HepG2 (cell line): ENCODE results near the gene LTA4H. TPM values are rescaled to one million over a fixed set of nuclear protein-coding genes. Genes with fewer than 3 reads are reported as not detected.

Experiments
- ATAC-seq: fragments of 200-7000 bp; cut with Tn5 transposase; 3 replicates; pipeline ENCODE4 v1.9.1; 2020; ENCODE audit warnings: mild to moderate bottlenecking, moderate library complexity
- BruUV-seq: library from RNA; stranded (reverse); fragments of 400-500 nt; replicated peaks from 2 replicates; lab custom pipeline; 2021; lab: Mats Ljungman, UMichigan
- CTCF ChIA-PET: fragments of 300-600 bp; formaldehyde crosslinking; extraction: SDS; loops from one replicate; lab custom pipeline; 2021; ENCODE audit warnings: low total read pairs, inconsistent platforms, low intra/inter-chr PET ratio; lab: Yijun Ruan, JAX
- POLR2A ChIA-PET: fragments of 350-600 bp; sonication (Branson Sonifier 250); formaldehyde crosslinking; loops from one replicate; lab custom pipeline; 2020; ENCODE audit warnings: antibody characterized with exemption, inconsistent platforms; lab: Yijun Ruan, JAX
- DNase-seq: peaks from one replicate; pipeline ENCODE4 v3.0.0-alpha.2; 2015; ENCODE audit warnings: low spot score
- FAIRE-seq: peaks from 3 replicates; lab custom pipeline; 2011; peaks lifted over from hg19 to GRCh38; lab: Jason Lieb, UNC
- H2AFZ ChIP-seq: one replicate; pipeline ENCODE4 v1.6.1; 2011; ENCODE audit warnings: low read length, inconsistent platforms
- H3K27ac ChIP-seq: fragments of 300-600 bp; 3 replicates; pipeline ENCODE4 v1.8.0; 2011; ENCODE audit warnings: mixed run types, mild to moderate bottlenecking, mixed read lengths, low read length, inconsistent platforms; ENCODE audit not compliant: insufficient read depth; ENCODE audit errors: extremely low read length
- H3K27me3 ChIP-seq, 2 experiments: fragments of 200-600 bp in 1 of 2; 2 replicates in 1 of 2; 3 replicates in 1 of 2; pipeline versions ENCODE4 v1.6.0 to v1.8.0; 2011; ENCODE audit warnings: low read length in 2 of 2, mild to moderate bottlenecking in 2 of 2, moderate library complexity in 2 of 2, inconsistent platforms in 1 of 2; ENCODE audit not compliant: insufficient read depth in 2 of 2, control insufficient read depth in 1 of 2
- H3K36me3 ChIP-seq, 2 experiments: fragments of 200-600 bp in 1 of 2; replicated peaks in 1 of 2; 2 replicates in 1 of 2; 3 replicates in 1 of 2; pipeline versions ENCODE4 v1.5.1 to v1.8.0; 2011; ENCODE audit warnings: low read length in 2 of 2, inconsistent platforms in 1 of 2; ENCODE audit not compliant: insufficient read depth in 2 of 2, control insufficient read depth in 1 of 2
- H3K4me1 ChIP-seq: 2 replicates; pipeline ENCODE4 v1.5.1; 2012; ENCODE audit warnings: low read length, inconsistent platforms; ENCODE audit not compliant: insufficient read depth
- H3K4me2 ChIP-seq: 2 replicates; pipeline ENCODE4 v1.6.0; 2011; ENCODE audit warnings: low read depth, low read length, inconsistent platforms
- H3K4me3 ChIP-seq, 3 experiments: fragments of 200-600 bp in 1 of 3; sonication (generic), shearing (Covaris generic) in 1 of 3; replicated peaks in 1 of 3; 2 replicates each; pipeline ENCODE4 v1.5.1; 2011 to 2016; ENCODE audit warnings: low read length in 3 of 3, inconsistent platforms in 2 of 3, low read depth in 2 of 3, mild to moderate bottlenecking in 2 of 3, control low read depth in 1 of 3, mixed read lengths in 1 of 3; ENCODE audit not compliant: insufficient read depth in 1 of 3
- H3K79me2 ChIP-seq: one replicate; pipeline ENCODE4 v1.6.1; 2011; ENCODE audit warnings: low read length, inconsistent platforms; ENCODE audit not compliant: insufficient read depth
- H3K9ac ChIP-seq: 2 replicates; pipeline ENCODE4 v1.6.0; 2011; ENCODE audit warnings: mild to moderate bottlenecking, low read depth, low read length, inconsistent platforms; ENCODE audit not compliant: insufficient read depth
- H3K9me3 ChIP-seq: 2 replicates; pipeline ENCODE4 v1.5.1; 2012; ENCODE audit warnings: mild to moderate bottlenecking, low read length
- H4K20me1 ChIP-seq: 2 replicates; pipeline ENCODE4 v1.6.0; 2011; ENCODE audit warnings: inconsistent platforms, mild to moderate bottlenecking, low read length, moderate library complexity; ENCODE audit not compliant: insufficient read depth
- ATF1 ChIP-seq: IDR thresholded peaks from 2 replicates; pipeline ENCODE4 v1.6.1; 2016; ENCODE audit warnings: mild to moderate bottlenecking, control low read depth
- GATA4 ChIP-seq: sonication (generic); IDR thresholded peaks from 2 replicates; pipeline ENCODE4 v1.6.1; 2016; ENCODE audit warnings: antibody characterized with exemption, low read depth, borderline replicate concordance
- HMG20B ChIP-seq: conservative IDR thresholded peaks from 2 replicates; pipeline ENCODE4 v1.6.1; 2016; ENCODE audit warnings: missing genetic modification reagents, missing compliant biosample characterization
- IKZF1 ChIP-seq: fragments of 450-650 bp; IDR thresholded peaks from 2 replicates; pipeline ENCODE4 v1.7.1; 2016
- KLF16 ChIP-seq, 2 experiments: sonication (generic) in 1 of 2; formaldehyde crosslinking in 1 of 2; IDR thresholded peaks; 2 replicates each; pipeline versions ENCODE4 v1.6.1 to v1.8.0; 2016 to 2023; ENCODE audit warnings: missing genetic modification reagents in 2 of 2, missing compliant biosample characterization in 1 of 2
- MLX ChIP-seq: IDR thresholded peaks from 2 replicates; pipeline ENCODE4 v1.6.1; 2016
- MTERF4 ChIP-seq: sonication (generic); formaldehyde crosslinking; IDR thresholded peaks from 2 replicates; pipeline ENCODE4 v1.8.0; 2023; ENCODE audit warnings: mild to moderate bottlenecking, missing genetic modification reagents
- NCOR1 ChIP-seq: fragments of 200-600 bp; sonication (generic); IDR thresholded peaks from 2 replicates; pipeline ENCODE4 v1.7.0; 2017; ENCODE audit warnings: antibody characterized with exemption, low read length, borderline replicate concordance
- SALL2 ChIP-seq: sonication (generic); formaldehyde crosslinking; IDR thresholded peaks from 2 replicates; pipeline ENCODE4 v1.8.1; 2023; ENCODE audit warnings: mild to moderate bottlenecking, missing genetic modification reagents, inconsistent platforms
- TMF1 ChIP-seq: sonication (generic); formaldehyde crosslinking; IDR thresholded peaks from 2 replicates; pipeline ENCODE4 v1.8.1; 2022; ENCODE audit warnings: low read depth, missing genetic modification reagents
- ZNF207 ChIP-seq: fragments of 450-650 bp; IDR thresholded peaks from 2 replicates; pipeline ENCODE4 v1.6.1; 2016; ENCODE audit warnings: antibody characterized with exemption, borderline replicate concordance
- ZNF253 ChIP-seq: sonication (generic); formaldehyde crosslinking; IDR thresholded peaks from 2 replicates; pipeline ENCODE4 v1.8.0; 2022; ENCODE audit warnings: mild to moderate bottlenecking, missing genetic modification reagents, borderline replicate concordance
- ZNF460 ChIP-seq: sonication (generic); formaldehyde crosslinking; IDR thresholded peaks from 2 replicates; pipeline ENCODE4 v1.5.1; 2020; ENCODE audit warnings: missing genetic modification reagents, mild to moderate bottlenecking, borderline replicate concordance
- ZNF564 ChIP-seq: sonication (generic); formaldehyde crosslinking; IDR thresholded peaks from 2 replicates; pipeline ENCODE4 v1.8.1; 2023; ENCODE audit warnings: mild to moderate bottlenecking, missing genetic modification reagents
- WGBS: methylation state at CpG from one replicate; pipeline ENCODE4 v1.1.6; 2017; ENCODE audit warnings: low lambda C conversion rate; 5-methylcytosine and 5-hydroxymethylcytosine counted together
- in situ Hi-C: cut with HindIII; loops from 2 replicates; pipeline ENCODE4 v1.10.0; 2017; ENCODE audit warnings: low pct_unique_long_range_greater_than_20kb; ENCODE audit not compliant: extremely low pct_ligation_motif_present
- intact Hi-C: fragments of 100-400 bp; cut with micrococcal nuclease; formaldehyde crosslinking; loops from one replicate; pipeline ENCODE4 v1.10.0; 2022; ENCODE audit not compliant: unreplicated experiment
- polyA plus RNA-seq, 8 experiments: library from polyadenylated mRNA; depleted of rRNA in 3 of 8; stranded (reverse) in 7 of 8; unstranded in 1 of 8; fragments of >200 nt; fragmentation: Illumina TruSeq in 4 of 8; extraction: Trizol in 4 of 8; gene quantifications; 2 replicates each; pipeline versions ENCODE4 v1.2.1 to v1.2.3, GENCODE V29; 2011 to 2016; ENCODE audit warnings: low read depth in 4 of 8, missing spikeins in 1 of 8, mixed read lengths in 1 of 8; ENCODE audit not compliant: insufficient read depth in 1 of 8
- total RNA-seq, 5 experiments: library from RNA; depleted of rRNA; stranded (reverse); fragments of >200 nt; fragmentation: Illumina TruSeq; extraction: Trizol; gene quantifications; 2 replicates each; pipeline ENCODE4 v1.2.3, GENCODE V29; 2016; ENCODE audit warnings: low read depth in 1 of 5

LTA4H gene
- total and polyA plus RNA-seq, 2 of the 13 experiments (the other 11 are each of a cell fraction or from before 2014, with no cell fraction given) = 87.5 to 90.4 TPM

- Histone ChIP-seq H3K4me3 (no peak overlapping the region), H3K9ac (no peak overlapping the region), H3K4me2 (no peak overlapping the region), H4K20me1 (no peaks in the 10 kb centered on the region), H3K27me3 (peaks cover 0 to 13% of the 10 kb centered on the region in 2 experiments; a peak in 1 of 5 replicates), H3K4me1 (no peaks in the 10 kb centered on the region), H3K79me2 (no peaks in the 10 kb centered on the region), H2AFZ (no peak overlapping the region), H3K9me3 (no peaks in the 10 kb centered on the region), H3K27ac (no peak overlapping the region), H3K36me3 (no peaks in the 10 kb centered on the region)
- no peak for FAIRE-seq
- no peak for DNase-seq
- in situ Hi-C loops (loop anchor here (5.0 to 10.0 kb wide), 2 partner anchors 148 to 451 kb away; no protein-coding TSS in a partner anchor), intact Hi-C loops (loop anchor here (5.0 kb wide), 1 partner anchor 338 kb away; the partner anchor contains the start of gene CDK17)
- no peak for ATAC-seq
- TF ChIP-seq ZNF460 (CRISPR knock-in tag) = no peak
- no peak for TF ChIP-seq GATA4
- no peak for TF ChIP-seq TMF1 (CRISPR knock-in tag)
- no peak for TF ChIP-seq MTERF4 (CRISPR knock-in tag)
- TF ChIP-seq ATF1 (CRISPR knock-in tag) = no peak
- no peak for TF ChIP-seq MLX
- no peak for TF ChIP-seq HMG20B (CRISPR knock-in tag)
- TF ChIP-seq ZNF564 (CRISPR knock-in tag) = no peak
- no peak for TF ChIP-seq IKZF1
- TF ChIP-seq ZNF253 = no peak
- no peak for TF ChIP-seq SALL2 (CRISPR knock-in tag)
- TF ChIP-seq KLF16 (CRISPR knock-in tag; IDR thresholded peaks at IDR 0.05) = no peak
- TF ChIP-seq NCOR1 = no peak
- TF ChIP-seq ZNF207 = no peak
- BruUV-seq = no TSS peak
- ChIA-PET POLR2A (no interaction called here), CTCF (no interaction called here)
- WGBS = 0% methylated on average over 2 of the region's 2 CpGs
These were observed 28.9 kb upstream of the LTA4H start for GRCh38 chr12:96064271-96064670.
